Common myeloid progenitor, CD34-positive (primary cell): ENCODE results near the gene TYRP1.

Experiments used
- CTCF ChIA-PET: fragments of 350-600 bp; sonication (Branson Sonifier 250); formaldehyde crosslinking; loops from one replicate; lab custom pipeline; 2021; ENCODE audit warnings: antibody characterized with exemption; lab: Charles Lee
- POLR2A ChIA-PET: fragments of 350-600 bp; sonication (Branson Sonifier 250); formaldehyde crosslinking; loops from one replicate; lab custom pipeline; 2021; ENCODE audit warnings: antibody characterized with exemption; lab: Charles Lee
- DNase-seq, 3 donors: peaks; one replicate each; pipeline versions ENCODE4 v3.0.0 to v3.0.0-alpha.2; 2013
- H3K27ac ChIP-seq, 2 experiments: 1 replicate in 1 of 2; 2 replicates in 1 of 2; pipeline ENCODE4 v1.7.0; 2013; ENCODE audit warnings: inconsistent platforms in 2 of 2, low read length in 2 of 2, mild to moderate bottlenecking in 2 of 2, low read depth in 1 of 2, moderate library complexity in 1 of 2; ENCODE audit not compliant: severe bottlenecking in 2 of 2, insufficient read depth in 1 of 2, poor library complexity in 1 of 2
- H3K27me3 ChIP-seq, 5 experiments: replicated peaks in 2 of 5; 1 replicate in 3 of 5; 2 replicates in 2 of 5; pipeline versions ENCODE4 v1.6.1 to v1.7.0; 2013; ENCODE audit warnings: low read length in 4 of 5, mild to moderate bottlenecking in 2 of 5, moderate library complexity in 2 of 5, inconsistent platforms in 1 of 5; ENCODE audit not compliant: insufficient read depth in 5 of 5, control insufficient read depth in 4 of 5
- H3K36me3 ChIP-seq, 4 experiments: 1 replicate in 2 of 4; 2 replicates in 2 of 4; pipeline versions ENCODE4 v1.6.1 to v1.7.0; 2013; ENCODE audit warnings: low read length in 3 of 4, control low read depth in 1 of 4, mild to moderate bottlenecking in 1 of 4; ENCODE audit not compliant: control insufficient read depth in 4 of 4, insufficient read depth in 4 of 4
- H3K4me1 ChIP-seq, 4 experiments: 1 replicate in 3 of 4; 2 replicates in 1 of 4; pipeline versions ENCODE4 v1.6.1 to v1.7.1; 2013; ENCODE audit warnings: low read length in 3 of 4, mild to moderate bottlenecking in 3 of 4, control low read depth in 1 of 4, inconsistent platforms in 1 of 4, moderate library complexity in 1 of 4; ENCODE audit not compliant: control insufficient read depth in 4 of 4, insufficient read depth in 4 of 4; ENCODE audit errors: control extremely low read depth in 1 of 4
- H3K4me3 ChIP-seq, 7 experiments: 1 replicate in 4 of 7; 2 replicates in 3 of 7; pipeline versions ENCODE4 v1.5.1 to v1.7.0; 2013; ENCODE audit warnings: mild to moderate bottlenecking in 7 of 7, low read length in 6 of 7, moderate library complexity in 6 of 7, inconsistent platforms in 2 of 7, low read depth in 2 of 7, control low read depth in 1 of 7; ENCODE audit not compliant: insufficient read depth in 4 of 7, control insufficient read depth in 1 of 7; ENCODE audit errors: extremely low read depth in 1 of 7
- H3K9me3 ChIP-seq, 5 experiments: 1 replicate in 4 of 5; 2 replicates in 1 of 5; pipeline versions ENCODE4 v1.6.1 to v1.7.1; 2013; ENCODE audit warnings: low read length in 4 of 5, mild to moderate bottlenecking in 2 of 5, inconsistent platforms in 1 of 5, low read depth in 1 of 5, moderate library complexity in 1 of 5; ENCODE audit not compliant: control insufficient read depth in 4 of 5, insufficient read depth in 2 of 5; ENCODE audit errors: control extremely low read depth in 1 of 5
- WGBS: methylation state at CpG from one replicate; pipeline ENCODE4 v1.1.5; 2013; ENCODE audit not compliant: insufficient coverage; 5-methylcytosine and 5-hydroxymethylcytosine counted together

The TYRP1 gene

DNA sequence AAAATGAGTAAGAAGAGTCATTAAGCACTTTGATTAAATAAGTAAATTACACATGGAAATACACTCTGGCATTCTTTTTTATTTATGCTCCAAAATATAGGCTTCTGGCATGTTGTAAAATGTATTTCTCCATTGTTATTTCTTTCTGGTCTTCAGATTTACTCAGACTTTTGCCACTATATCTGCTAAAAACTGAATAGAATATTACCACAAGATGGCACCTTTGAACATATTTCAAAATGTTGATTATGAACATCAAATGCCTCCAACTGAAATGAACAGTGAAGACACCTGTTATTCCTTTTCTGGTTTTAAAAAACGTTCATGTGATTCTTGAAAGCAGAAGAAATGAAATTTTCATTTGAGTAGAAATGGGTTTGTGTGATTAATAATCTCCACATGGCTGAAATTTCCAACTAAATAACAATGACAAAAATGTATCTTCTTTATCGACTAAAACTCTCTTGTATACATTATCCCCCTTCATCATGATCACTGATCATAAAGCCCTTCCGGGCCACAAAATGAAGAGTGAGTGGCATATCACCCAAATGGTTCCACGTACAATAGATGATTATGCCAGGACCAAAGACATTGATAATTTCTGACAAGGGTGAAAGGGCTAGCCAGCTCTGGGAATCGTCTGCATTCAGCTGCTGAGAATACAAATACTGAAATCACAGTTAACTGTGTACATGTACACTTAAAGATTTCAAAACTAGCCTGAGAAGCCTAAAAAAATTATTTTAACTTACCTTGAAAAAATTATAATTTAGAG is 23.8 kb downstream of the TYRP1 start:
- ChIA-PET CTCF (no interaction called here), POLR2A (no interaction called here)
- H3K36me3 ChIP-seq: no peaks in the 10 kb centered on the region
- no peak overlapping the region for H3K4me3 ChIP-seq
- H3K4me1 ChIP-seq: peaks cover 0 to 3% (median 0%) of the 10 kb centered on the region in 4 experiments
- 96% methylated on average over 3 of the region's 5 CpGs for WGBS
- no peaks in the 10 kb centered on the region for H3K9me3 ChIP-seq
- H3K27ac ChIP-seq: no peak overlapping the region
- DNase-seq: no peak
- H3K27me3 ChIP-seq: peaks cover 0 to 2% (median 0%) of the 10 kb centered on the region in 5 experiments

DNA sequence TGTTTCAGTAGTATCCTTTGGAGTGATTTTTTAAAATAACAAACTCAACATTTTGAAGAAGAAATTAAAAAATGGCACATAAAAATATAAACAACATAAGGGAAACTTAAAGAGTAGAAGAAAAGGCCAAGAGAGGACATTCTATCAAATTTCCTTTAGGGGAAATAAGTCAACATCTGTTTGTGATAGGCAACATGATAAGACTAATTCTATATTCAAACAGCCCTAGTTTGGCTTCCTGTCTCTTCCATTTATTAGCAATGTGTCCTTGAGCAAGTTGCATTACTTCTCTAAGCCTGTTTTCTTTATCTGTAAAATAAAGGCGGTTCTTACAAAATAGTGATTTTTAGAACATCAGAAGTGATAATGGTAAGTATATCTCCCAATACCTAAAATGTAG is 24.7 kb downstream of the TYRP1 start:
- H3K27ac ChIP-seq: no peak overlapping the region
- ChIA-PET CTCF (interaction anchor here (0.9 to 2.2 kb wide), 5 partner anchors 11 to 372 kb away, joined by 3 to 10 read pairs (median 3); no protein-coding TSS in a partner anchor), POLR2A (no interaction called here)
- WGBS: no CpG with 5 or more reads among the region's 1 CpG
- no peak overlapping the region for H3K4me3 ChIP-seq
- no peaks in the 10 kb centered on the region for H3K36me3 ChIP-seq
- no peaks in the 10 kb centered on the region for H3K9me3 ChIP-seq
- peaks cover 0 to 3% (median 0%) of the 10 kb centered on the region in 4 experiments for H3K4me1 ChIP-seq
- peaks cover 0 to 2% (median 0%) of the 10 kb centered on the region in 5 experiments for H3K27me3 ChIP-seq
- peak in 2 of 3 donors; percentile 33 to 45 for DNase-seq

DNA sequence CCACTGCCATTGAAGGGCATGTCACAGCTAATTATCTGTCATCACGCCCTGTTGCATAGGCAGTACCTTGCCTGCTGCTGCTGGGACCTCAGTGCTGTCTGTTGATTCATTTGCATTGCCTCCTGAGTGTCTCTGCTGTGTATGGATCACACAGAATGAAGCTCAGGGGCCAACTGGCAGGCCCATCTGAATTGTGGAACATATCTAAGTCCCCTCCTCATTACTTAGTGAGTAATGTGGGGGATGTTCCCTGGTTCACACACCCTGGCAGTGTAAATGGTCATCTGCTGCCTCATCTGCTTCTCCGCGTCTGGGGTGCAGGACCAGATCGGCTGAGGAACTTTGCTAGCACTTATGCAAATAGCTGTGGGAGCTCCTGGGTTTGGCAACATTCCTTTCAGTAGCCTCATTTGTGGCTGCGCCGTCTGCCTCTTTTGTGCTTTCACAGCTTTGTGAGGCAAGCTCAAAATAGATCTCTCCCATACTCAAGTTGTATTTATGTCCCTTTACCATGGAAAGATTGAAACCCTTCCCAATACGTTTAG is 25.4 kb downstream of the TYRP1 start:
- Histone ChIP-seq H3K9me3 (no peaks in the 10 kb centered on the region), H3K27ac (no peak overlapping the region), H3K36me3 (no peaks in the 10 kb centered on the region), H3K4me1 (peaks cover 0 to 3% (median 0%) of the 10 kb centered on the region in 4 experiments), H3K27me3 (no peaks in the 10 kb centered on the region), H3K4me3 (no peak overlapping the region)
- ChIA-PET CTCF (interaction anchor here (0.9 to 2.2 kb wide), 6 partner anchors 12 to 372 kb away, joined by 3 to 10 read pairs (median 3); no protein-coding TSS in a partner anchor), POLR2A (no interaction called here)
- 90% methylated on average over 6 of the region's 7 CpGs for WGBS
- no peak for DNase-seq

DNA sequence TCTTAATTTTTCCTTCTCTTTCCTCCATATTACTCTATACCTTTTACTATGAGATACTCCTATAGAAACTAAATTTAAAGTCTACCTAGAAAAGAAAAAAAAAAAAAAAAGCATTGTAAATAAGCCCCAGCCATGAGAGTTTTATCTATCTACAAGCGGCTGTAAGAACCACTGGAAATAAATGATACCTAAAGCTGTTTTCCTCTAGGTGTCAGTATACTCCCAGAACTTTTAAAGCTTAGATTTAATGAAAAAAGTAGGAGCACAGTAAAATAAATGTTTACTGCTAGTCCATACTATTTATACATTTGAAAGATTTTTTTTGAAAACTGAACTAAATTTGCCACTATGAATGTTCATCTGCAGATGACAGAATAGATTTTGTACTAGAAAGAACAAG is 26.2 kb downstream of the TYRP1 start:
- WGBS: no CpG with 5 or more reads among the region's 1 CpG
- DNase-seq: peak; percentile 29 to 51 (median 50)
- Histone ChIP-seq H3K4me3 (no peak overlapping the region), H3K4me1 (peaks cover 0 to 3% (median 0%) of the 10 kb centered on the region in 4 experiments), H3K9me3 (no peaks in the 10 kb centered on the region), H3K36me3 (no peaks in the 10 kb centered on the region), H3K27me3 (no peaks in the 10 kb centered on the region), H3K27ac (no peak overlapping the region)
- ChIA-PET POLR2A (no interaction called here), CTCF (interaction anchor here (0.6 to 2.2 kb wide), 7 partner anchors 11 to 371 kb away, joined by 3 to 10 read pairs (median 5); no protein-coding TSS in a partner anchor)

DNA sequence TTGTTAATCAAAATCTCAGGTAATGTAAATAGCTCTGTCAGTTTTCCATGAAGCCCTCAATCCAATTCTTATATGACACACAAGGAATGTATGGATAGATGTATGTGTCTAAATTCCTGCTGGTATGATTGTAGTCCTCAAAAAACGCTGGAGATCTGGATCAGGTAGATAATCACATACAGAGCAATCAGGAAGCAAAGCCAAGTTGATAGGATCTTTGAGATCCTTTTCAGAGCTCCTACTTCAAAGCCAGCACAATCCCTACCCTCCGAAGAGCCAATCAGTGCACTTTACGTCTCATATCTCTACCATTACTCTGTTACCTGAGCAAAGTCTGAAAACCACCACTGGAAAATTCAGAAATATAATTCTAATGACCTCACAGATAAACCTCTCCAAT is 27.4 kb downstream of the TYRP1 start:
- no peaks in the 10 kb centered on the region for H3K9me3 ChIP-seq
- DNase-seq: no peak
- H3K27me3 ChIP-seq: no peaks in the 10 kb centered on the region
- H3K27ac ChIP-seq: no peak overlapping the region
- CTCF ChIA-PET: interaction anchor here (1.7 kb wide), 1 partner anchor 10 kb away, joined by 5 read pairs; no protein-coding TSS in a partner anchor
- no peaks in the 10 kb centered on the region for H3K36me3 ChIP-seq
- no peak overlapping the region for H3K4me3 ChIP-seq
- WGBS: 72% methylated on average over 3 of the region's 3 CpGs
- peaks cover 0 to 3% (median 0%) of the 10 kb centered on the region in 4 experiments for H3K4me1 ChIP-seq
- POLR2A ChIA-PET: no interaction called here

DNA sequence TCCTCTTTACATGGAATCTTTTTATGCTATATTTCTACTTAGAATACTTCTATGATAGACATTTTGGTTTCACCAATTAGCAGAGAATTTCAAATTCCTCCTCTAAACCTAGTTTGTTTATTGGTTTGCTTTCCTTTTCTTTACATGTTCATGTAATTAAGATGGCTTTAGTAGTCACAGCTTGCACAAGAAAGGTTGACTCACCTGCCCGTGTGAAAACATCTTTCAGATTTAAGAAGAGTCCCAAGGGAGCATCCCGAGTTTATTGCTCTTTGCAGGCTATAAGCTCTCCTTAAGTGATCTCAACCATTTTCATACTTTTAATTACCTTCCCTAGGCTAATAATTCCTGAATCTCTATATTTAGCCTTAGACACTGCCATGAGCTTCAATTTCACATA is 28.9 kb downstream of the TYRP1 start:
- ChIA-PET CTCF (interaction anchor here (1.1 to 1.6 kb wide), 6 partner anchors 9 to 163 kb away, joined by 3 to 5 read pairs (median 4); no protein-coding TSS in a partner anchor), POLR2A (no interaction called here)
- peaks cover 0 to 3% (median 0%) of the 10 kb centered on the region in 4 experiments for H3K4me1 ChIP-seq
- no peaks in the 10 kb centered on the region for H3K27me3 ChIP-seq
- H3K9me3 ChIP-seq: no peaks in the 10 kb centered on the region
- no peak overlapping the region for H3K4me3 ChIP-seq
- 98% methylated on average over 2 of the region's 2 CpGs for WGBS
- H3K36me3 ChIP-seq: no peaks in the 10 kb centered on the region
- H3K27ac ChIP-seq: no peak overlapping the region
- DNase-seq: no peak
